MM.1S (cell line): ENCODE data around the gene NPLOC4.

Experiments used
- DNase-seq: peaks from one replicate; pipeline ENCODE4 v3.0.0-alpha.2; 2015
- H2AFZ ChIP-seq: fragments of 300-600 bp; sonication (generic); 2 replicates; pipeline ENCODE4 v1.6.0; 2016; ENCODE audit warnings: antibody characterized with exemption, low read length
- H3F3A ChIP-seq: fragments of 300-600 bp; sonication (generic); 2 replicates; pipeline ENCODE4 v1.6.1; 2016; ENCODE audit warnings: mild to moderate bottlenecking, antibody characterized with exemption, low read length, moderate library complexity, mixed read lengths; ENCODE audit not compliant: insufficient read depth
- H3K27ac ChIP-seq: fragments of 300-600 bp; sonication (generic); 2 replicates; pipeline ENCODE4 v1.5.1; 2016; ENCODE audit warnings: mild to moderate bottlenecking, low read length
- H3K27me3 ChIP-seq: fragments of 300-600 bp; sonication (generic); replicated peaks from 2 replicates; pipeline ENCODE4 v1.6.0; 2016; ENCODE audit warnings: low read length; ENCODE audit not compliant: insufficient read depth
- H3K36me3 ChIP-seq: fragments of 300-600 bp; sonication (generic); replicated peaks from 2 replicates; pipeline ENCODE4 v1.6.1; 2016; ENCODE audit warnings: mild to moderate bottlenecking, low read length, mixed read lengths; ENCODE audit not compliant: insufficient read depth
- H3K4me1 ChIP-seq: fragments of 300-600 bp; sonication (generic); 2 replicates; pipeline ENCODE4 v1.6.1; 2016; ENCODE audit warnings: low read length, mixed read lengths
- H3K4me2 ChIP-seq: fragments of 300-600 bp; sonication (generic); 2 replicates; pipeline ENCODE4 v1.6.0; 2016; ENCODE audit warnings: low read depth, low read length
- H3K4me3 ChIP-seq: fragments of 300-600 bp; sonication (generic); 2 replicates; pipeline ENCODE4 v1.5.1; 2016; ENCODE audit warnings: low read length, mixed read lengths
- H3K79me2 ChIP-seq: fragments of 300-600 bp; sonication (generic); 2 replicates; pipeline ENCODE4 v1.6.1; 2016; ENCODE audit warnings: mixed run types, low read length, mixed read lengths
- H3K9ac ChIP-seq: fragments of 300-600 bp; sonication (generic); 2 replicates; pipeline ENCODE4 v1.6.1; 2016; ENCODE audit warnings: low read length, mixed read lengths
- H3K9me2 ChIP-seq: fragments of 300-600 bp; sonication (generic); replicated peaks from 2 replicates; pipeline ENCODE4 v1.6.1; 2016; ENCODE audit warnings: mild to moderate bottlenecking, low read length, mixed read lengths; ENCODE audit not compliant: insufficient read depth
- H3K9me3 ChIP-seq: fragments of 300-600 bp; sonication (generic); replicated peaks from 2 replicates; pipeline ENCODE4 v1.6.1; 2016; ENCODE audit warnings: mild to moderate bottlenecking, low read length, mixed read lengths; ENCODE audit not compliant: insufficient read depth
- H4K20me1 ChIP-seq: fragments of 300-600 bp; sonication (generic); 2 replicates; pipeline ENCODE4 v1.6.1; 2016; ENCODE audit warnings: mild to moderate bottlenecking, low read length, moderate library complexity, mixed read lengths; ENCODE audit not compliant: insufficient read depth
- CTCF ChIP-seq: fragments of 300-600 bp; sonication (generic); IDR thresholded peaks from 2 replicates; pipeline ENCODE4 v1.5.1; 2016; ENCODE audit warnings: antibody characterized with exemption, low read length, mixed read lengths
- EZH2 ChIP-seq: fragments of 300-600 bp; sonication (generic); optimal IDR thresholded peaks from 2 replicates; pipeline ENCODE3; 2017; ENCODE audit warnings: low read depth, mild to moderate bottlenecking, antibody characterized with exemption, low read length, mixed read lengths
- EZH2phosphoT487 ChIP-seq: fragments of 300-600 bp; sonication (generic); IDR thresholded peaks from 2 replicates; pipeline ENCODE4 v1.6.1; 2018; ENCODE audit warnings: antibody characterized with exemption, low read length

The NPLOC4 gene

GRCh38 chr17:81609541-81610311 is 27.2 kb downstream of the NPLOC4 start:
- H3K9me2 ChIP-seq = no peaks in the 10 kb centered on the region
- H3K4me3 ChIP-seq = no peak overlapping the region
- H3K9me3 ChIP-seq = no peaks in the 10 kb centered on the region
- no peaks in the 10 kb centered on the region for H3F3A ChIP-seq
- no peaks in the 10 kb centered on the region for H3K27me3 ChIP-seq
- no peak overlapping the region for H3K4me2 ChIP-seq
- no peak overlapping the region for H2AFZ ChIP-seq
- H3K36me3 ChIP-seq = peaks cover 36% of the 10 kb centered on the region; the same call in 1 of the 2 replicates
- 0 out of 2 replicates have a peak, but pooled peaks cover 4% of the 10 kb centered on the region for H4K20me1 ChIP-seq
- H3K9ac ChIP-seq = no peak overlapping the region
- TF ChIP-seq EZH2phosphoT487 (no peak), EZH2 (no peak), CTCF (no peak)
- no peaks in the 10 kb centered on the region for H3K4me1 ChIP-seq
- no peak overlapping the region for H3K27ac ChIP-seq
- H3K79me2 ChIP-seq = peaks cover 74% of the 10 kb centered on the region
- no peak for DNase-seq

GRCh38 chr17:81608605-81609004 is 28.3 kb downstream of the NPLOC4 start:
- DNase-seq = no peak
- 0 out of 2 replicates have a peak, but pooled peaks cover 4% of the 10 kb centered on the region for H4K20me1 ChIP-seq
- no peak overlapping the region for H3K27ac ChIP-seq
- no peak overlapping the region for H3K4me3 ChIP-seq
- H3F3A ChIP-seq = no peaks in the 10 kb centered on the region
- no peaks in the 10 kb centered on the region for H3K27me3 ChIP-seq
- no peak overlapping the region for H3K9ac ChIP-seq
- H3K79me2 ChIP-seq = peaks cover 74% of the 10 kb centered on the region
- no peaks in the 10 kb centered on the region for H3K9me3 ChIP-seq
- no peaks in the 10 kb centered on the region for H3K4me1 ChIP-seq
- H3K36me3 ChIP-seq = peaks cover 45% of the 10 kb centered on the region
- TF ChIP-seq EZH2 = no peak
- TF ChIP-seq EZH2phosphoT487 = no peak
- no peak for TF ChIP-seq CTCF
- H3K4me2 ChIP-seq = no peak overlapping the region
- H3K9me2 ChIP-seq = no peaks in the 10 kb centered on the region
- H2AFZ ChIP-seq = no peak overlapping the region

- H4K20me1 ChIP-seq = 0 out of 2 replicates have a peak, but pooled peaks cover 4% of the 10 kb centered on the region
- no peak overlapping the region for H3K4me3 ChIP-seq
- TF ChIP-seq EZH2 (no peak), CTCF (no peak), EZH2phosphoT487 (no peak)
- H3K9me2 ChIP-seq = no peaks in the 10 kb centered on the region
- 0 out of 2 replicates have a peak, but pooled peaks cover under 1% of the 10 kb centered on the region for H3F3A ChIP-seq
- H3K79me2 ChIP-seq = peaks cover 69% of the 10 kb centered on the region
- no peak for DNase-seq
- H2AFZ ChIP-seq = no peak overlapping the region
- no peaks in the 10 kb centered on the region for H3K9me3 ChIP-seq
- H3K4me2 ChIP-seq = no peak overlapping the region
- no peak overlapping the region for H3K9ac ChIP-seq
- no peak overlapping the region for H3K27ac ChIP-seq
- peaks cover 40% of the 10 kb centered on the region for H3K36me3 ChIP-seq
- no peaks in the 10 kb centered on the region for H3K27me3 ChIP-seq
- H3K4me1 ChIP-seq = no peaks in the 10 kb centered on the region
Observed at GRCh38 chr17:81608082-81608481, 28.8 kb downstream of the NPLOC4 start.
